Measurements from ENCODE around the gene CNTN5.

The CNTN5 gene

GRCh38 chr11:99584830-99585229 lies 564.1 kb downstream of the CNTN5 start:
- intact Hi-C loops (cut with DNase I) = no loop called here
- DNase-seq = no peak

- intact Hi-C loops (cut with DNase I) = no loop called here
- no peak for DNase-seq
Observed at GRCh38 chr11:99585606-99586005, 564.9 kb downstream of the CNTN5 start.

- intact Hi-C loops (cut with DNase I) = no loop called here
Observed at GRCh38 chr11:99589771-99590170, 569.0 kb downstream of the CNTN5 start.

GRCh38 chr11:99592266-99592665 lies 571.5 kb downstream of the CNTN5 start:
- no peak for DNase-seq
- intact Hi-C loops (cut with DNase I) = no loop called here

More at GRCh38 chr11:99589771-99590170, 569.0 kb downstream of the CNTN5 start:
- no peak for DNase-seq

- intact Hi-C loops (cut with DNase I) = no loop called here
Observed at GRCh38 chr11:99593197-99593596, 572.4 kb downstream of the CNTN5 start.

GRCh38 chr11:99601179-99601578 lies 580.4 kb downstream of the CNTN5 start:
- intact Hi-C loops (cut with DNase I) = no loop called here
- DNase-seq = no peak

More at GRCh38 chr11:99593197-99593596, 572.4 kb downstream of the CNTN5 start:
- peak in 1 of 10 donors; percentile 0 for DNase-seq

GRCh38 chr11:99614352-99614751 lies 593.6 kb downstream of the CNTN5 start:
- intact Hi-C loops (cut with DNase I) = no loop called here
- no peak for DNase-seq

- intact Hi-C loops (cut with DNase I) = no loop called here
- no peak for DNase-seq
Observed at GRCh38 chr11:99630629-99631028, 609.9 kb downstream of the CNTN5 start.

GRCh38 chr11:99631618-99632017 lies 610.9 kb downstream of the CNTN5 start:
- no peak for DNase-seq
- intact Hi-C loops (cut with DNase I) = no loop called here

- no peak for DNase-seq
- intact Hi-C loops (cut with DNase I) = no loop called here
Observed at GRCh38 chr11:99632969-99633368, 612.2 kb downstream of the CNTN5 start.

GRCh38 chr11:99634581-99634980 lies 613.8 kb downstream of the CNTN5 start:
- DNase-seq = no peak
- intact Hi-C loops (cut with DNase I) = no loop called here

GRCh38 chr11:99638073-99638553 lies 617.4 kb downstream of the CNTN5 start:
- no peak for DNase-seq
- intact Hi-C loops (cut with DNase I) = no loop called here

GRCh38 chr11:99640671-99641070 lies 619.9 kb downstream of the CNTN5 start:
- DNase-seq = no peak
- intact Hi-C loops (cut with DNase I) = no loop called here

GRCh38 chr11:99645934-99646333 lies 625.2 kb downstream of the CNTN5 start:
- DNase-seq = no peak
- intact Hi-C loops (cut with DNase I) = no loop called here

- intact Hi-C loops (cut with DNase I) = no loop called here
- no peak for DNase-seq
Observed at GRCh38 chr11:99670067-99670676, 649.4 kb downstream of the CNTN5 start.

GRCh38 chr11:99671808-99672409 lies 651.2 kb downstream of the CNTN5 start:
- intact Hi-C loops (cut with DNase I) = no loop called here
- no peak for DNase-seq

GRCh38 chr11:99676292-99676691 lies 655.5 kb downstream of the CNTN5 start:
- intact Hi-C loops (cut with DNase I) = no loop called here
- DNase-seq = no peak

GRCh38 chr11:99682171-99682570 lies 661.4 kb downstream of the CNTN5 start:
- intact Hi-C loops (cut with DNase I) = no loop called here
- DNase-seq = no peak

- DNase-seq = no peak
- intact Hi-C loops (cut with DNase I) = no loop called here
Observed at GRCh38 chr11:99682646-99683045, 661.9 kb downstream of the CNTN5 start.

GRCh38 chr11:99683933-99684332 lies 663.2 kb downstream of the CNTN5 start:
- intact Hi-C loops (cut with DNase I) = no loop called here
- no peak for DNase-seq

GRCh38 chr11:99686838-99687237 lies 666.1 kb downstream of the CNTN5 start:
- intact Hi-C loops (cut with DNase I) = no loop called here
- no peak for DNase-seq

GRCh38 chr11:99687320-99687719 lies 666.6 kb downstream of the CNTN5 start:
- no peak for DNase-seq
- intact Hi-C loops (cut with DNase I) = no loop called here

Data from posterior cingulate gyrus (tissue), 11 donors.